Fibroblast of mammary gland (primary cell): ENCODE data around the gene HS6ST3.

Source experiments
- DNase-seq: peaks from one replicate; pipeline ENCODE4 v3.0.0-alpha.2; 2010; ENCODE audit warnings: low read depth
- H3K4me3 ChIP-seq: 2 replicates; pipeline ENCODE4 v1.5.1; 2011; ENCODE audit warnings: low read depth, mild to moderate bottlenecking, low read length, moderate library complexity; ENCODE audit not compliant: control insufficient read depth
- TF ChIP-seq, protein P1 (sequence below): conservative IDR thresholded peaks from 2 replicates; pipeline ENCODE4 v1.5.1; 2011; ENCODE audit warnings: low read depth, low read length, inconsistent platforms; ENCODE audit not compliant: control insufficient read depth, insufficient read depth

The HS6ST3 gene

DNA sequence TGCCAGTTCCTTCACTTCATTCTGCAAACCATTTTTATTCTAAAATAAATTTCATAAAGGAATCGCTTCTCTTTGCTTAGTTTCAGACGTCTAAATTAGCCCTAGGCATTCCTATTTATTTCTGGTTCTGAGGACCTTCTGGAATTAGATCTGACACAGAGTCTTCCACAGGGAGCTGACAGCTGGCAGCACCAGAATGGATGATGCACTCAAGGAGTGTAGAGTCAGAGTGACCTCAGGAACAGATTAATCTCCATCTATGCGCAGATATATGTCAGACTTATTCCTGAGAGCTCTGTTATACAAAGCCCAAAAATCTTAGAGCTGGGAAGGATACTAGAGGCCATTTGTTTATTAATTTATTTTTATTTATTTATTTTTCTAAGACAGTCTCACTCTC is 450.8 kb downstream of the HS6ST3 start:
- H3K4me3 ChIP-seq = no peak overlapping the region
- TF ChIP-seq, protein P1, sequence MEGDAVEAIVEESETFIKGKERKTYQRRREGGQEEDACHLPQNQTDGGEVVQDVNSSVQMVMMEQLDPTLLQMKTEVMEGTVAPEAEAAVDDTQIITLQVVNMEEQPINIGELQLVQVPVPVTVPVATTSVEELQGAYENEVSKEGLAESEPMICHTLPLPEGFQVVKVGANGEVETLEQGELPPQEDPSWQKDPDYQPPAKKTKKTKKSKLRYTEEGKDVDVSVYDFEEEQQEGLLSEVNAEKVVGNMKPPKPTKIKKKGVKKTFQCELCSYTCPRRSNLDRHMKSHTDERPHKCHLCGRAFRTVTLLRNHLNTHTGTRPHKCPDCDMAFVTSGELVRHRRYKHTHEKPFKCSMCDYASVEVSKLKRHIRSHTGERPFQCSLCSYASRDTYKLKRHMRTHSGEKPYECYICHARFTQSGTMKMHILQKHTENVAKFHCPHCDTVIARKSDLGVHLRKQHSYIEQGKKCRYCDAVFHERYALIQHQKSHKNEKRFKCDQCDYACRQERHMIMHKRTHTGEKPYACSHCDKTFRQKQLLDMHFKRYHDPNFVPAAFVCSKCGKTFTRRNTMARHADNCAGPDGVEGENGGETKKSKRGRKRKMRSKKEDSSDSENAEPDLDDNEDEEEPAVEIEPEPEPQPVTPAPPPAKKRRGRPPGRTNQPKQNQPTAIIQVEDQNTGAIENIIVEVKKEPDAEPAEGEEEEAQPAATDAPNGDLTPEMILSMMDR = no peak
- no peak for DNase-seq

DNA sequence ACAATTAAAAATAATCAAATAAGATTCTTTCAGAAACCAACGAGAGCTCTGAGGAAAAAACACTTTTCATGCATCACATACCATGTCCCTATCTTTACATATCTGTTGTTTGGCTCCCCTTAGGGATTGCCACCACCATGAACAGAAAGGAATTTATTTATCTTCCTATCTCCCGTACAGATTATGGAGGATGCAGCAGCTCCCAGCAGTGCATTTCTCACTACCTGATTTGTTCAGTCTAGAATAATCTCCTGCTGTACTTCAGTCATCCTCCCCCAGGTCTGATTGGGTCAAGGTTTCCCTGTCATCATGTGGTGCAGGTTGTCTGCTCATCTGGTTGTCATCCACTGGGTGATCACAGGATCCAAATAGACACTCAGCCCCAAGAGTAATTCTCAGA is 453.1 kb downstream of the HS6ST3 start:
- no peak overlapping the region for H3K4me3 ChIP-seq
- no peak for DNase-seq
- TF ChIP-seq, protein P1 = no peak

DNA sequence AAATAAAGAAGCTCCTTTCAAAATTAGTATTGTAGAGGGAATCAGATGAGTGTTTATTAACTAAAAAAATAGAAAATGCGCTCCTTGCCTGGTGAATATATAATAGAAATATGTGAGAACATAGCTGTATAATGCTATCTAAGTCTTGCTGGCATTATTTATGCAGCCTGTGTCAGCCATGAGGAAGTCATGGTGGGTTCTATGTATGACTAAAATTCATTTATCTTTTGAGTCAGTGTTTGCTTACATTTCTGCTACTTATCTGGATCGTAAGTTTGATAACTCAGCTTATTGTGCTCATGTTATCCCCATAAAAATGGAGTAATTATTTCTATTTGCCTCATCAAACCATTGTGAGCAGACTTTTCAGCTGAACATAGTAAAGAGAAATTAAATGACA is 455.1 kb downstream of the HS6ST3 start:
- DNase-seq = no peak
- no peak overlapping the region for H3K4me3 ChIP-seq
- TF ChIP-seq, protein P1 = no peak

DNA sequence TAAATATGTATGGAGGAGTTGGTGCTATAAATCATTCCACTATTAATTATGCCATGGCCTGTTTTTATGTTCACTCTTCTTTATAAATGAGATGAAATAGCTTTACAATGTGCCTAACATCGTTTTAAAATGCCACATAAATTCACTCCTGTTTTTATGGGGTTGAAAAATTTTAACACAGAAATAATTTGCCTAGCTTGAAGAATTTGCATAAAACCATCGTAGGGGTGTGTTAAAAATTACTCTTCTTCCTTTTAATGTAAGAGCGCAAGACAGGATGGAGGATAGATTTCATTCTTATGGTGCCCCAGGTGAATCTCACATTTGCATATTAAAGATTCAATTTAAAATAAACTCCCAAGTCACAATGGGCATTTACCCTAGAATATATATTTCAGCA is 456.6 kb downstream of the HS6ST3 start:
- DNase-seq = no peak
- H3K4me3 ChIP-seq = no peak overlapping the region
- TF ChIP-seq, protein P1 = no peak

DNA sequence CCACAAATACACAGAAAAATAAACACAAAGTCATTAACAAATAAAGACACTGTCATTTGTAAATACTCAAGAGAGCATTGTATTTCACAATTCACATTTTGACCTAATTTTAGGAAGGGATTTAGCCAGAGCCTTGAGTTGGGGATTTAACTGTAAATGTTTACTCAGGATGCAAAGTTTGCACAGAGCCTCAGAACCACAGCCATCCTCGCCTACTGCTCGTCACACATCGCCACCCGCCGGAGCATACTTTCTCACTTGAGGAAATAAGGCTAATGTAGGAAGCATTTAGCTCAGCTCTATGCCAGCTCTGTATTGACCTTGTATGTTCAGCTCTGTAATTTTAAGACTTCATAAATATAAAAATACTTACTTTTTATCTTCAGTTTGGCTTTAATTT is 461.6 kb downstream of the HS6ST3 start:
- H3K4me3 ChIP-seq = no peak overlapping the region
- TF ChIP-seq, protein P1 = no peak
- no peak for DNase-seq

DNA sequence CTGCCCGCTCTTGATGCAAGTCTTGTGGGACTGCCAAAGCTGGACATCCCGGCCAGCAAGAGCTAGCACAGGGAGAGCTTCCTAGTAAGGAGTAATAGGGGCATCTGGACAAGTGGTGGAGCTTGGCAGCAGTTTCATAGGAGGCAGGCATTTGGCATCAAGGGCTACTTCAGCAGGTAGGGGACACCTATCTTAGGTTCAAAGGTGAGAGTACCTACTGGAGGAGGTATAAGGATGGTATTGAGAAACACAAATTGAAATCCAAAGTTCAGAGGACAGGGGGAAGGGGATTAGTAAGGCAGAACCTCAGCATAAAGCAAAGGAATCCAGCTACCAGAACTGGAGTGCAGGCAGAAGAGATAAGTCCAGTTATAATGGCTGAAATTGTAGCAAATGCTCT is 462.7 kb downstream of the HS6ST3 start:
- DNase-seq = no peak
- TF ChIP-seq, protein P1 = no peak
- no peak overlapping the region for H3K4me3 ChIP-seq

DNA sequence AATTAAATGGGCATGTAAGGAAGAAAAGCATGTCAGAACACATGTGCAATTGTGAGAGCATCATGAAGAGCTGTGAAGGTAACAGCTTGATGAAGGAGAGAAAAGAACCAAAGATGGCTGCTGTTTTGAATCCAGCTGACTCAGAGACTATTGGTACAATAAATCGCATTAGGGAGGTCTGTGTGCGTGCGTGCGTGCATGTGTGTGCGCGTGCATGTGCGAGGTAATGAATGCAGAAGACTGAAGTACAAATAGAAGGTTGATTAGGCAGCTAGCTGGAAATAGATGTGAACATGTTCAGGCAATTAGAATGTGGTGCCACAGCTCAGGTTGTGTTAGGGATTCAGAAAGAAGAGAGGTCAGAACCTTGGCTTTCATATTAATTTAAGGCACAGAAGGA is 463.9 kb downstream of the HS6ST3 start:
- no peak for DNase-seq
- H3K4me3 ChIP-seq = no peak overlapping the region
- TF ChIP-seq, protein P1 = no peak
